Urinary bladder (tissue), 4 donors: ENCODE data around the gene SULT1B1. TPM values are rescaled to one million over a fixed set of nuclear protein-coding genes. Genes with fewer than 3 reads are reported as not detected.
"Not testable (repeated sequence)": the region's sequence is repeated elsewhere in the genome, so short reads cannot be mapped to it uniquely, and the experiment has no call there.

Experiments used
- DNase-seq: peaks from one replicate; pipeline ENCODE4 v3.0.0-alpha.2; 2015; ENCODE audit errors: extremely low spot score
- H3K27ac ChIP-seq: one replicate; pipeline ENCODE4 v1.5.1; 2013; ENCODE audit warnings: low read depth, mild to moderate bottlenecking, moderate library complexity
- H3K36me3 ChIP-seq: one replicate; pipeline ENCODE4 v1.6.1; 2013; ENCODE audit warnings: mild to moderate bottlenecking, moderate library complexity; ENCODE audit not compliant: insufficient read depth
- H3K4me1 ChIP-seq: one replicate; pipeline ENCODE4 v1.6.1; 2013; ENCODE audit warnings: mild to moderate bottlenecking, moderate library complexity; ENCODE audit not compliant: insufficient read depth
- H3K4me3 ChIP-seq: one replicate; pipeline ENCODE4 v1.5.1; 2013; ENCODE audit warnings: low read depth, low read length
- WGBS: extraction: QIAGEN DNeasy Blood & Tissue Kit; methylation state at CpG from one replicate; pipeline ENCODE4 v1.1.7; 2013; 5-methylcytosine and 5-hydroxymethylcytosine counted together
- polyA plus RNA-seq: library from polyadenylated mRNA; stranded (reverse); fragments of 200-250 nt; gene quantifications from one replicate; pipeline ENCODE4 v1.2.3, GENCODE V29; 2013
- total RNA-seq: library from RNA; depleted of rRNA; stranded (reverse); fragments of >200 nt; gene quantifications from one replicate; pipeline ENCODE4 v1.2.3, GENCODE V29; 2014
- donor health status: healthy with polysubstance abuse.
- donor health status: healthy.

The SULT1B1 gene
- total and polyA plus RNA-seq, 2 donors: 1.2 to 1.3 TPM

DNA sequence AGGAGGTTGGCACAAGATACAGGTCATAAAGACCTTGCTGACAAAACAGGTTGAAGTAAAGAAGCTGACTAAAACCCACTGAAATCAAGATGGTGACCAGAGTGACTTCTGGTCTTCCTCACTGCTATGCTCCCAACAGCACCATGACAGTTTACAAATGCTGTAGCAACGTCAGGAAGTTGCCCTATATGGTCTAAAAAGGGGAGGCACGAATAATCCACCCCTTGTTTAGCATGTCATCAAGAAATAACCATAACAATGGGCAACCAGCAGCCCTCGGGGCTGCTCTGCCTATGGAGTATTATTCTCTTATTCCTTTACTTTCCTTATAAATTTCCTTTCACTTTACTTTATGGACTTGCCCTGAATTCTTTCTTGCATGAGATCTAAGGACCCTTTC lies 8.1 kb upstream of the SULT1B1 start:
- not testable (repeated sequence) for H3K36me3 ChIP-seq, H3K4me1 ChIP-seq, DNase-seq, H3K4me3 ChIP-seq, H3K27ac ChIP-seq
- WGBS: 63% methylated on average over 3 of the region's 3 CpGs

DNA sequence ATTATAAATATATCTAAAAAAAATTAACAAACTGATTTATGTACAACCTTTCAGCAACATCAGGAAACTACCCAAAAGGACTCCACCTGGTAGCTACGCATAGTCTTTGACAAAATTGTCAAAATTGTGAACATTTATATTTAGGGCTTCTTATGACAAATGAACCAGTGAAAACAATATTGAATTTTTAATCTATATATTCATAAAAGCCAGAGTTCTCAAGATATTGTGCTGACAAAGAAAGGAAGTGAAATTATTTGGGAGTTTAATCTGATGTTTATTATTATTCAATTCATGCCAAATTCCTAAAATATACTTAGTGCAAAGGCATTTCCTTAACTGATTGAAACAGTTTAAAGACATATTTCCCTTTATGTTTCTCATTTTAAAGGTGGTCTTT lies 5.3 kb upstream of the SULT1B1 start:
- no peaks in the 10 kb centered on the region for H3K4me1 ChIP-seq
- no peak overlapping the region for H3K27ac ChIP-seq
- no peaks in the 10 kb centered on the region for H3K36me3 ChIP-seq
- no peak overlapping the region for H3K4me3 ChIP-seq
- WGBS: 87% methylated on average over 1 of the region's 1 CpG
- DNase-seq: no peak

DNA sequence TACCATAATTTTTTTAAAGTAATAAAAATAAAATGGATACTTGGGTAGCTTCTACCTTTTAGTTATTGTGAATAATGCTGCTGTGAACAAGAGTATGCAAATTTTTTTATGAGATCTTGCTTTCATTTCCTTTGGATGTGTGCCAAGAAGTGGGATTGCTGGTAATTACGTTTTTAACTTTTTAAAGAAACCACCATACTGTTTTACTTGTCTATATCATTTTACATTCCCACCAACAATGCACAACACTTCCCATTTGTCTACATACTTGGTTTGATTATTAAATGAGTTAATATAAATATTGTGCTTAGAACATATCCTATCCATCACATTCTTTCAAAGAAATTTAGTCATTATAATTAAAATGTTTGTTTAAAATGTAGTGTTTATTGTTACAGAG lies 3.9 kb upstream of the SULT1B1 start:
- no peak for DNase-seq
- H3K4me3 ChIP-seq: no peak overlapping the region
- H3K27ac ChIP-seq: no peak overlapping the region
- 12% methylated on average over 1 of the region's 1 CpG for WGBS
- no peaks in the 10 kb centered on the region for H3K36me3 ChIP-seq
- H3K4me1 ChIP-seq: no peaks in the 10 kb centered on the region

DNA sequence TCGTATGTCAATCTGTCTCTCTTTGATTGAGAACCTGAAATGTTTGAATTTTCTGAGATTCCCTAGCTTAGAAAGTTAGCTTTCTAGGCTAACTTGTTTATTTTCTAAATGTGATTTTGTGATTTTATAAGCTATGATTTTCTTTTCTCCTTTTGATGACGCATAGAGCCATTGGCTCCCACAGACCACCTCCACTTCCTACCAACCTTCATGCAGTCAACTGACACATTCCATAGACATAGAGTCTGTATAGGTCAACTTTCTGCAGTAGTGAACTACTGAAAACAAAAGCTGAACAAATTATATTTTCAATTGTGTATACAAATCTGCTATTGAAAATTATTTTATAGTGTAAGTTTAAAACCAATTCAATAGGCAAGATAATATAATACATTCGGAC lies 2.8 kb upstream of the SULT1B1 start:
- Histone ChIP-seq H3K36me3 (no peaks in the 10 kb centered on the region), H3K4me1 (no peaks in the 10 kb centered on the region), H3K27ac (no peak overlapping the region), H3K4me3 (no peak overlapping the region)
- WGBS: 93% methylated on average over 3 of the region's 3 CpGs
- DNase-seq: no peak

DNA sequence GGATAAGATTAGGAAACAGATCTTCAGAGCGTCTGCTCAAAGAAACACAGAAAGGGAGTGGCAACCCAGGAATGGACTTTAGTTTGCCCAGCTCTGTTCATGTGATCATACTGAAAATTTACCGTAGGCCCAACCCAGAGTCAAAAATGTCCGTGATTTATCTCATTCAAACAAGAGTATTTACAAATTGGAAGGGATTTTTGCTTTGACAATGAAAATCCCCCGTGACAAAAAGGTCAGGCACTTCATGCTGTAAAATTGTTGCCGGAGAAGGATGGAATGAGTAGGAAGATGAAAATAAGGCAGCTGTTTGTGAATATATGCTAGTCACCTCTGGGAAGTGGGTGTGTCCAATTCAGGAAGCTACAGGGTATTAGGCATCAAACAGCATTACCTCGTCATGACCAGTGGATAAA lies 1.2 kb downstream of the SULT1B1 start:
- WGBS: 56% methylated on average over 6 of the region's 6 CpGs
- Histone ChIP-seq H3K4me1 (no peaks in the 10 kb centered on the region), H3K27ac (no peak overlapping the region), H3K4me3 (no peak overlapping the region), H3K36me3 (no peaks in the 10 kb centered on the region)
- no peak for DNase-seq

DNA sequence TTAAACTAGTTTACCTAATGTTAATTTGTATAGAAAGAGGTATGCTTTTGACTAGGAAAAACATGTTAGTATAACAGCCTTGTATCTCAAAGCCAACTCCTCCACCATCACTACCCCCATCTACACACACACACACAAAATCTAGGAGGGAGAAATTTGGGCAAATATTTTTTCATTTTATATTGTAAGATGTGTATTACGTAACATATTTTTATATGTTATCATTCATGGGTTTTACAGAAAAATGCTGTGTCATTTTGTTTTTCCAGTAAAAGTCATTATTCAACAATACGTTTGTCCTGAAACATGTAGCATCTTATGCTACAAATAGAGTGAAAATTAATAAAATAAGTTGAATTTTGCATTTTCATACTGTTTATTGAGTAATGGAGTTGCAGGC lies 3.0 kb downstream of the SULT1B1 start:
- WGBS: 90% methylated on average over 2 of the region's 2 CpGs
- Histone ChIP-seq H3K27ac (no peak overlapping the region), H3K36me3 (peaks cover 2% of the 10 kb centered on the region), H3K4me1 (no peaks in the 10 kb centered on the region), H3K4me3 (no peak overlapping the region)
- no peak for DNase-seq

DNA sequence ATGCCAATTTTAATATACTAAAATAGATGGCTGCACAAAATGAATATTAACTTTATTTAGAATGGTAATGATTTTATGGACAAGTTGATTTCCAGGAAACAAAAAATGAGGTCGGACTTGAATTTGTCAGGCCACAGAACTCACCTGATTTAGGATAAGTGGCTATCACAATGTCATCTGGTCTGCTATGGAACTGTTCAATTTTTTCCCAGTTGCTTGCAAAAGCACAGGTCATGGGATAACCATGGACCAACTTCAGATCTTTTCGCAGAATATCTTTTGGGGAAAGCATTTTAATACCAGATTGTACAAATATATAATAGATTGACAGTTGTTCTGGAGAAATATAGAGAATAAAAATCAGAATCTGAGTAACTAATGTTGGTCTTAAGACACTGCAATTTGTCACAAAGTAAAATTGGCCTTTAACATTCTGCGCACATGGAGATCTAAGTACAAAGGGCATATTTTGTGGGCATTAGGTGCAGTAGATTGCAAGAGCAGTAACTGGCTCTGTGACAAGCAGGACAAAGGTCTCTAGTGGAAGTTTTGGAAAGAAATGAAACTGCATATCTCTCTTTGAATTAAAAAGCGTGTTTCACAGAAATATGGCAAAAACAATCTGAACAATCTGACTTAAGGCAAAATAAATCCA lies 5.4 kb downstream of the SULT1B1 start:
- H3K4me3 ChIP-seq: no peak overlapping the region
- H3K36me3 ChIP-seq: peaks cover 2% of the 10 kb centered on the region
- no peak overlapping the region for H3K27ac ChIP-seq
- 89% methylated on average over 4 of the region's 4 CpGs for WGBS
- DNase-seq: no peak
- no peaks in the 10 kb centered on the region for H3K4me1 ChIP-seq

DNA sequence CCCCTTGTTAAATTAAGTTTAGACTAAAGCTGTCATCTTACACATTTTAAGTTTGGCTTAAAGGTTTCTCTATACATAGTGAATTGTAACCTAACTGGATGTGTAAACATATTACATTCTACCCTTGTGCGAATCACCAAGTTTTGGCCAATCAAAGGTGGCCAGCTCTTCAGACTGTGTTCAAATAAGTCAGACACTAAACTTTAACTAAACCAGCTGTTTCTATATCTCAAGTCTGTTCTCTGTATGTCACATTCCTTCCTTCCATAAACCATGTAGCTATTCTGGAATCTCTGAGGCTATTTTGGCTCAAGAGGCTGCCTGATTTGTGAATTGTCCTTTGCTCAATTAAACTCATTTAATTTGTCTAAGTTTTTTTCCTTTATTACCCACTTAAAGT lies 6.7 kb downstream of the SULT1B1 start:
- H3K4me1 ChIP-seq: no peaks in the 10 kb centered on the region
- peaks cover 2% of the 10 kb centered on the region for H3K36me3 ChIP-seq
- no peak overlapping the region for H3K4me3 ChIP-seq
- no peak for DNase-seq
- WGBS: 61% methylated on average over 1 of the region's 1 CpG
- no peak overlapping the region for H3K27ac ChIP-seq

DNA sequence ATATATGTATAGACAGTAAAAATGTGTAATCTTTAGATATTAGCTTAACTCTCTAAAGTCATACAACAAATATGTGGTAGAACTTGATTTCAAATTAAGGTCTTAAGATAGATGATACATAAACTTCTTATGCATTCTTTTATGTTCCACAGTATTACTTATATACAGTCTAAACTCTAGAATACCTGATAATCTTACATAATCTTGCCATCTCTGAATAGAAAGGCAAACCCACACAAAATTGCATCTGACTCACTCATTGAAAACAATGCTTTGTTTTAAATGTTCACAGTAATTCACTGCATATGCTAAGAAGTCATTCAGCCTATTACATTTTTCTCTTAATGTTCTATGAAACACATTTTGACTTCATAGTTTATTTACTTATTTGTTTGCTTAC lies 10.1 kb downstream of the SULT1B1 start:
- DNase-seq: no peak
- Histone ChIP-seq H3K4me1 (no peaks in the 10 kb centered on the region), H3K36me3 (peaks cover 2% of the 10 kb centered on the region), H3K4me3 (no peak overlapping the region), H3K27ac (no peak overlapping the region)

DNA sequence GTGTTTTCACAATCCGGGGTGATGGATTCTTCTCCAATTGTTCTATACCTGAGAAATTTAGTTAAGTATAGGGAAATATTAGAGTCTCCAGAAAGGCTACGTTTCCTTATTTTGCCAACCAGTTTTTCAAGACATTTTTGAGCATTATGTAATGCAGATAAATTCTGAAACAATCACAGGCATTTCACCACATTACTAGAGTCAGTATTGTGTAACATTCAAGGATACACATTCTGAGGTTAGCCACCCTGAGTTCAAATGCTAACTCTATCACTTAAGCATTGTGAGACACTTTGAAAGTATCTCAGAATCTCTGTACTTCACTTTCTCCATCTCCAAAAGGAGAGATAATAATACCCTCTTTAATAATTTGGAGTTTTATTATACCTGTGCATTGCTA lies 10.6 kb downstream of the SULT1B1 start:
- WGBS: 93% methylated on average over 2 of the region's 2 CpGs
- no peaks in the 10 kb centered on the region for H3K4me1 ChIP-seq
- DNase-seq: no peak

DNA sequence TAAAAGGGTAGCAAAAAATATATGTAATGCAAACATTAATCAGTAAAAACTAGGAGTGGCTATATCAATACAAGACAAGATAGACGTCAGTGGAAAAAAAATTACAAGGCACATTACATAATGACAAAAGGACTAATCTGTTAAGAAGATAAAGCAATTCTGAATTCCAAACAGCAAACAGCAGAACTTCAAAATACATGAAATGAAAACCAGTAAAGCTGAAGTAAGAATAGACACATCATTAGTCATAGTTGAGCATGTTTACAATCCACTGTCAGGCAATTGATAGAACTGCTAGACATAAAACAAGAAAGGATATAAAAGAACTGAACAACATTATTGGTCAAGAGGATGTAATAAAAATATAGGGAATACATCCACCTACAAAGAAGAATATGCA lies 12.2 kb downstream of the SULT1B1 start:
- H3K27ac ChIP-seq: no peak overlapping the region
- H3K4me1 ChIP-seq: no peaks in the 10 kb centered on the region
- H3K36me3 ChIP-seq: no peaks in the 10 kb centered on the region
- DNase-seq: no peak
- no peak overlapping the region for H3K4me3 ChIP-seq
- 35% methylated on average over 1 of the region's 1 CpG for WGBS

More for the DNA sequence above, 10.6 kb downstream of the SULT1B1 start:
- Histone ChIP-seq H3K27ac (no peak overlapping the region), H3K4me3 (no peak overlapping the region), H3K36me3 (peaks cover 2% of the 10 kb centered on the region)

DNA sequence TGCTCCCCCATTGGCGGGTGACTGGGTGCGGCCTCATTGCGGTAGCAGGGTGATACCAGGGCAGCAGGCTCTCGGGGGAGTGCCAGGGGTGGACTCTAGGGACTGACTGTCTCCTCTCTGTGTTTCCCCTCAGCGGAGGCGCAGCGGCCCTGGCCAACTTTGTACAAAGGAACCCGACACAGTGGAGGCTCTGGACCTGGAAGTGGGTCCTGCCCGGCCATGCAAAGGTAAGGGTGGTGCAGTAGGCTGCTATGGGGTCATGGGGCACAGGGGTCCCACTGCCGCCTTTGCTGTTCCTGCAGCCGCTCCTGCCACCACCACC lies 16.3 kb downstream of the SULT1B1 start:
- H3K36me3 ChIP-seq: no peaks in the 10 kb centered on the region
- no peak for DNase-seq
- H3K27ac ChIP-seq: no peak overlapping the region
- H3K4me3 ChIP-seq: no peak overlapping the region
- no peaks in the 10 kb centered on the region for H3K4me1 ChIP-seq
- 85% methylated on average over 11 of the region's 11 CpGs for WGBS

DNA sequence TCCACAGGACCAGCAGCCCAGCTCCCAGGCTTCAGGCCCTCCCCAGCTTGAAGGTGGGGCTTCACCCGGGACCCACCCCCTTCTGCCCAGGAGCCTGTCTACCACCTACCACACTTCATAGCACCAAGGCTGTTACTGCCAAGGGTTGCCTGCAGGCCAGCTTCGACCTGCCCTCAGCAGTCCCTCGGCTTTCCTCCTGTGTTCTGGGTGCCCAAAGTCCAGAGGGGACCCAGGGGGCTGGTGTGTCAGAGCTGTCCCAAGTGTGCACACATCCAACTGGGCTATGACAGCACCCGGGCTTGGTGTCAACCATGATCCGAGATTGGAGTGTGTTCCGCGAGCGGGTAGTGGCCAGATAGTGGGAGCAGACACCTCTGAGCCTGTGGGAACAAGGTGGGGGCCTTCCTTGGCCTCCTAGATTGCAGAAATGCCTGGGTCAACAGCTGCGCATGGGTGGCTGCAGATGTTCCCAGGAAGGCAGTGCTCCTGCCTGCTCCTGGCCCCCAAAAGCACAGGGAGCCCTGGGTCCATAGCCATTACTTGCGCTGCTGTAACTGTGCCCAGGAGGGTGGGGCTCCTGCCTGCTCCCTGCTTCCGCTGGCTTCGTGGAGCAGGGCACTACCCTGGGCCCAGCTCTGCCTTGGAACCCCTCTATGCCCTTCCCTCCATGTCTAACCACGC lies 16.8 kb downstream of the SULT1B1 start:
- DNase-seq: no peak
- H3K36me3 ChIP-seq: no peaks in the 10 kb centered on the region
- no peak overlapping the region for H3K4me3 ChIP-seq
- WGBS: 94% methylated on average over 13 of the region's 13 CpGs
- H3K27ac ChIP-seq: no peak overlapping the region
- no peaks in the 10 kb centered on the region for H3K4me1 ChIP-seq

DNA sequence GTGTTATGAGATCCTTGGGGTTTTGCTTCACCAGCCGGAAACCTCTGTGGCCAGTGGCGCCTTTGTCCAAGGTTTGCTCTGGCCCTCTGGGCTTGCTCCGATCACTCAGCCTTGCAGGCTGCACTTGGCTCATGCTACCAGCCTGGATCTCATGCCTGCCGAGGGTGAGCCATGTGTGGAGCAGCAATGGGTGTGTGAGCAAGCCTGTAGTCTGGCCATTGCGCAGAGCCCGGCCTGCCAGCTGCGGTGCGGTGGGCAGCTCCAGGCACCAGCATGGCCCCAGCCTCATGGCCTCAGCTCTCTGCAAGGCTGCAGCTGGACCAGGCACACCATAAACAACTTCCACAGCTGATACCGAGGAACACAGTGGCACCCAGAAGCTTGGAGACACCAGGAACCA lies 17.8 kb downstream of the SULT1B1 start:
- Histone ChIP-seq H3K36me3 (no peaks in the 10 kb centered on the region), H3K27ac (no peak overlapping the region), H3K4me1 (no peaks in the 10 kb centered on the region), H3K4me3 (no peak overlapping the region)
- 95% methylated on average over 9 of the region's 9 CpGs for WGBS
- DNase-seq: no peak

DNA sequence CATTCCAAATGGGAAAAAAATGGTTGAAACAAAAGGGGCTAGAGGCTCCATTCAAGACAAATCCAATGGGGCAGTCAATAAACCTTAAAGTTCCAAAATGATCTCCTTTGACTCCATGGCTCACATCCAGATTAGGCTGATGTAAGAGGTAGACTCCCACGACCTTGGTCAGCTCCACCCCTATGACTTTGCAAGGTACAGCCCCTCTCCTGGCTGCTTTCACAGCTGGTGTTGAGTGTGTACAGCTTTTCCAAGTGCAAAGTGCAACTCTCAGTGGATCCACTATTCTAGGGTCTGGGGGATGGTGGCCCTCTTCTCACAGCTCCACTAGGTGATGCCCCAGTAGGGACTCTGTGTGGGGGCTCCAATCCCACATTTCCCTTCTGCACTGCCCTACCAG lies 21.5 kb downstream of the SULT1B1 start:
- DNase-seq: no peak
- Histone ChIP-seq H3K4me1 (no peaks in the 10 kb centered on the region), H3K36me3 (no peaks in the 10 kb centered on the region), H3K27ac (no peak overlapping the region), H3K4me3 (no peak overlapping the region)
- 45% methylated on average over 1 of the region's 1 CpG for WGBS
